KOPT-K1 (cell line): ENCODE measurements around the gene PHRF1.

Source experiments
- H3K27ac ChIP-seq: fragments of 200-600 bp; sonication (generic); 2 replicates; pipeline ENCODE4 v1.5.1; 2016; ENCODE audit warnings: antibody characterized with exemption, mild to moderate bottlenecking, low read depth, low read length; ENCODE audit not compliant: poor library complexity, severe bottlenecking
- H3K36me3 ChIP-seq: fragments of 200-600 bp; sonication (generic); 2 replicates; pipeline ENCODE4 v1.5.1; 2017; ENCODE audit warnings: antibody characterized with exemption, mild to moderate bottlenecking, low read length, moderate library complexity; ENCODE audit not compliant: insufficient read depth
- H3K9me3 ChIP-seq: fragments of 200-600 bp; sonication (generic); 2 replicates; pipeline ENCODE4 v1.5.1; 2017; ENCODE audit warnings: antibody characterized with exemption, low read length, mild to moderate bottlenecking; ENCODE audit not compliant: insufficient read depth, poor library complexity, severe bottlenecking

The PHRF1 gene

DNA sequence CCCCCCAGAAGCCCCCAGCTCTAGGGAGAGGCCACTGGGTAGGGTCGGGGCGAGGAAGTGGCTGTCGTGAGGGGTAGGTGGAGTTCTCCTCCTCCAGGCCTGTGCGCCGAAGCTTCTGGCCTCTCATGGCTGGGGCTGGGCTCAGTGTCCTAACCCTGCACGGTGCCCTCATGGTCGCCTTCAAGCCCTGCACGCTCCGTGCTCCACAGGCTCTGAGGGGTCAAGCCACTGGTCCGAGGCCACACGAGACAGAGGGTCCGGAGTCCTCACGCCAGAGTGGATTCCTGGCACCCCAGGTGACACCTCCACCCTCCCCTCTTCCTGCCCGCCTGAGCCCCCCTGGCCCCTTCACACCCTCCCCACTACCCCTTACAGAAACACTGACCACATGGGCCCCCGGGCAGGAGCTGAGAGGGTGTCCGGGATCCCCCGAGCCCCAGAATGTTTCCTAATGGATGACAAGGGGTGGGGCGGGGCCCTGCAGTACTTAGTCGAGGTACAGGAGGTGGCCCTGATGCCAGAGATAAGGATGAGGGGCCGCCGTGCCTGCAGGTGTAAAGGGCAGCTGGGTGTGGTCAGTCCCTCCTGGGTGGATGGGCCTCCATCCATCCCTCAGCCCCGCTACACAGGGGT is 49.5 kb downstream of the PHRF1 start:
- Histone ChIP-seq H3K36me3 (no peaks in the 10 kb centered on the region; the same call in 1 of the 2 replicates), H3K27ac (no peak overlapping the region), H3K9me3 (no peaks in the 10 kb centered on the region)

- H3K36me3 ChIP-seq, result no peaks in the 10 kb centered on the region; the same call in none of the 2 replicates
- H3K9me3 ChIP-seq, result no peaks in the 10 kb centered on the region
- H3K27ac ChIP-seq, result no peak within 1 kb of the TSS
Observed at GRCh38 chr11:626475-627307, 50.4 kb downstream of the PHRF1 start, which contains the start of gene SCT. Gene SCT, minus strand, starts transcription at chr11:627181. Its CDS starts 38 bp downstream, at chr11:627143.

GRCh38 chr11:627308-627576 is 51.0 kb downstream of the PHRF1 start:
- Histone ChIP-seq H3K36me3 (peaks cover 5% of the 10 kb centered on the region), H3K9me3 (no peaks in the 10 kb centered on the region), H3K27ac (no peak overlapping the region)

GRCh38 chr11:628056-628455 is 51.8 kb downstream of the PHRF1 start:
- H3K9me3 ChIP-seq, result no peaks in the 10 kb centered on the region
- H3K27ac ChIP-seq, result no peak overlapping the region
- H3K36me3 ChIP-seq, result peaks cover 5% of the 10 kb centered on the region; the same call in 1 of the 2 replicates

GRCh38 chr11:629237-629583 is 52.9 kb downstream of the PHRF1 start:
- Histone ChIP-seq H3K9me3 (no peaks in the 10 kb centered on the region), H3K27ac (no peak overlapping the region), H3K36me3 (peaks cover 5% of the 10 kb centered on the region; the same call in 1 of the 2 replicates)

DNA sequence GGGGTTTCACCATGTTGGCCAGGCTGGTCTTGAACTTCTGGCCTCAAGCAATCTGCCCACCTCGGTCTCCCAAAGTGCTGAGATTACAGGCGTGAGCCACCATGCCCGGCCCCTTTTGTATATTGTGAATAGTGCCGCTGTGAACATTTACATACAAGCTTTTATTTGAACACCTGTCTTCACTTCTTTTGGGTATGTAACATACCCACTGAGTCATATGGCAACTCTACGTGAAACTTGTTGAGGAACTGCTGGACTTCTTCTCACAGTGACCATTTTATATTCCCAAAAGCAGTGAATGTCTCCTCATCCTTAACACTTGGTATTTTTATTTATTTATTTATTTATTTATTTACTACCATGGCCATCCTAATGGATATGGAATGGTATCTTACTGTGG is 54.6 kb downstream of the PHRF1 start:
- Histone ChIP-seq H3K27ac (no peak overlapping the region), H3K9me3 (no peaks in the 10 kb centered on the region), H3K36me3 (peaks cover 5% of the 10 kb centered on the region; the same call in 1 of the 2 replicates)

DNA sequence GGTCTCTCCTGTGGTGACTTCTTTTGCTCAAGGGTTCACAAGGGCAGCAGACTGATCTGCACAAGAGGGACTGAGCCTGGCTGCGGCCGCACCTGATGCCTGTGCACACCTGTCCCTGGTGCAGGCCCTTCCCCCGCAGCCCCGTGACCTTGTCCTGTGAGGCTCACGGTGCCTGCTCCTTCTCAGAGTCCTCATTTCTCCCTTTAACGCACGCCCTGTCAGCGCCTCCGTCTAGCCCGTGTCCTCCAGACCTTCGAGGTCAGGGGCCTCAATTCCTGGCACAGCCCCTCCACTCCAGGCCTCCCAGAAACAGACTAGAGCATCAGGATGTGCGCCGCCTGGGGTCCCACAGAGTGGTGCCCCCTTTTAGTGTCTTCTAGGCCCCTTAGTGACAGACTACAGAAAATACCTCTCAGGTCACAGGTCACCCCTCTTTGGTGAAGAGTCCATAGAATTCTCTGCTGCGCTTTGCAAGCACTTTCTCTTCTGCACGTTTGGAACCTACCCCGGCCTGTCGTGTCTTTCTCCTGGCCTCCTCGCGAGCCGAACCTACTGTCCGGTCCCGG is 59.8 kb downstream of the PHRF1 start:
- H3K36me3 ChIP-seq, result peaks cover 14% of the 10 kb centered on the region
- no peaks in the 10 kb centered on the region for H3K9me3 ChIP-seq
- H3K27ac ChIP-seq, result no peak overlapping the region

DNA sequence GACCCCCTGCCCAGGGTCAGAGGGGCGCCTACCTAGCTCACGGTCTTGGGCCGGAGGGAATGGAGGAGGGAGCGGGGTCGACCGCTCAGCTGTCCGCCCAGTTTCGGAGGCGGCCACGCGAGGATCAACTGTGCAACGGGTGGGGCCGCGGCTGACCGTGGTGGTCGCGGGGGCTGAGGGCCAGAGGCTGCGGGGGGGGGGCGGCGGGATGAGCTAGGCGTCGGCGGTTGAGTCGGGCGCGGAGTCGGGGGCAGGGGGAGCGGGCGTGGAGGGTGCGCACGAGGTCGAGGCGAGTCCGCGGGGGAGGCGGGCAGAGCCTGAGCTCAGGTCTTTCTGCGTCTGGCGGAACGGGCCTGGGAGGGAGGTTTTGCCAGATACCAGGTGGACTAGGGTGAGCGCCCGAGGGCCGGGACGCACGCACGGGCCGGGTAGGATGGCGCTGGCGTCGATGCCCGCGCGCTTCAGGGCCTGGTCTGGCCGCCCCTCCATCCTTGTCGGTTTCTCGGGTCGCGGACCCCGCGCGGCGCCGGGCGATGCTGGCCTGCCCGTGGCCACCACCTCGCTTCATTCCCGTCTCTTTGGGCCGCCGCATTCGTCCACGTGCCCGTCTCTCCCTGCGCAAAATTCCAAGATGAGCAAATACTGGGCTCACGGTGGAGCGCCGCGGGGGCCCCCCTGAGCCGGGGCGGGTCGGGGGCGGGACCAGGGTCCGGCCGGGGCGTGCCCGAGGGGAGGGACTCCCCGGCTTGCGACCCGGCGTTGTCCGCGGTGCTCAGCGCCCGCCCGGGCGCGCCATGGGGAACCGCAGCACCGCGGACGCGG is 60.5 kb downstream of the PHRF1 start, which contains the start of gene DRD4:
DRD4 (plus strand) TSS at position 759 of the 822 bp plus-strand sequence; CDS start at position 795, 36 bp downstream.
- H3K9me3 ChIP-seq, result no peaks in the 10 kb centered on the region
- no peak within 1 kb of the TSS for H3K27ac ChIP-seq
- H3K36me3 ChIP-seq, result peaks cover 17% of the 10 kb centered on the region

DNA sequence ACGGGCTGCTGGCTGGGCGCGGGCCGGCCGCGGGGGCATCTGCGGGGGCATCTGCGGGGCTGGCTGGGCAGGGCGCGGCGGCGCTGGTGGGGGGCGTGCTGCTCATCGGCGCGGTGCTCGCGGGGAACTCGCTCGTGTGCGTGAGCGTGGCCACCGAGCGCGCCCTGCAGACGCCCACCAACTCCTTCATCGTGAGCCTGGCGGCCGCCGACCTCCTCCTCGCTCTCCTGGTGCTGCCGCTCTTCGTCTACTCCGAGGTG is 61.0 kb downstream of the PHRF1 start:
- H3K36me3 ChIP-seq, result peaks cover 18% of the 10 kb centered on the region; the same call in 1 of the 2 replicates
- H3K9me3 ChIP-seq, result no peaks in the 10 kb centered on the region
- no peak overlapping the region for H3K27ac ChIP-seq

DNA sequence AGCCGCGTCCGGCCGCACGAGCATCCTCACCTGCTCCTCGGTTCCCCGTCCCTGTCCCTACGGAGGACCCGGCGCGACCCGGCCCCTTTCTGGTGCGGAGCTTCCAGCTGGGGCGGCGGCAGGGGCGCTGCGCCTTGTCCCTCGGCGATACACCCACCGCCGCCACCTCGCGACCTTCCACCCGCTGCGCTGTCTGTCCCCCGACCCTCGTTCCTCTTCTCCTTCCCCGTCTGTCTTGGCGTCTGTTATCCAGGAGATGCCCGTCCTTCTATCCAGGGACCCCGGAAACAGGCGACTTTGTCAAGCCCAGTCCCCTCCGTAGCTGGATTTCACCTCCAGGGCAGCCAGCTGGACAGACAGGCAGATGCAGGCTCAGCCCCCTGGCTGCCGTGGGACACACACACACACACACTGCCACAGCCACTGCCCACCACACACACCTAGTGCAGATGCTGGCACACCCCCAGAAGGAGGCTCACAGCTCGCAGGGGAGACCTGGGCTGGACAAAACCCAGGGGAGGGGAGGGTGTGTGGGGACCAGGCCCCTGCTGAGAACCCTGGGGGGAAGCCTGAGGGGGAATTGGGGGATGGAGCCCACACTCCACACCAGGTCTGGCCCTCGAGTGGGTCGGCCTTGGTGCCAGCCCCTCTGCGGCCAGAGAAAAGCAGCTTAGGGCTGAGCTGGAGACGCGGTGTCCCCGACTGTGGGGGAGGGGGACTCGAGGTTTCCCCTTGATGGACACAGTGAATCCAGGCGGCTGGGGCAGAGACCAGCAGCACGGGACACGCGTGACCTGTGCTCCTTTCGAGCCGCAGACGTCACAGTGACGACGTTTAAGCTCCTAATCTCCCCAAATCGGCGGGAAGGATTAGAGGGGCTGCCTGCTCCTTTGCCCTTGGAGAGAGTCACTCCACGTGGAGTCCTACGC is 61.6 kb downstream of the PHRF1 start:
- peaks cover 21% of the 10 kb centered on the region; the same call in 1 of the 2 replicates for H3K36me3 ChIP-seq
- H3K27ac ChIP-seq, result no peak overlapping the region
- H3K9me3 ChIP-seq, result no peaks in the 10 kb centered on the region

DNA sequence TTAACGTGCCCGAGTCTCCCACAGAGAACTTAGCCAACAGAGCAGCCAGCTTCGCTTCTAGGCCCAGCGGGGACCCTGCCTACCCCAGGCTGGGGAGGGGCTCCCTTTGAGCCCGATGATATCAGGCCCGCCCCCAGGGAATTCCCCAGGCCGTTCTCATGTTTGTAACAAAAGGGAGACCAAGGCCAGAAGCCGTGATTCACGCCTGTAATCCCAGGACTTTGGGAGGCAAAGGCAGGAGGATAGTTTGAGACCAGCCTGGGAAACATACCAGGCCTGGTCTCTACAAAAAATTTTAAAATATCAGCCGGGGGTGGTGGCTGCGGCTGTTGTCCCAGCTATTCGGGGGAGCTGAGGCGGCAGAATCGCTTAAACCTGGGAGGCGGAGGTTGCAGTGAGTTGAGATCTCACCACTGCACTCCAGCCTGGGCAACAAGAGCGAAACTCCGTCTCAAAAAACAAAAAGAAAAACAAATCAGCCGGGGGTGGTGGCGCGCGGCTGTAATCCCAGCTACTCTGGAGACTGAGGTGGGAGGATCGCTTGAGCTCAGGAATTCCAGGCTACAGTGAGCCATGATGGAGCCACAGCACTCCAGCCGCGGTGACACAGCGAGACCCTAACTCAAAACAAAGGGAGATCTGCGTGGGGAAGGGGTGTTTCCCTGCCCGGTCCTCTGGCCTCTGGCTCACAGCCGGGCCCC is 62.5 kb downstream of the PHRF1 start:
- Histone ChIP-seq H3K36me3 (peaks cover 26% of the 10 kb centered on the region; the same call in 1 of the 2 replicates), H3K27ac (no peak overlapping the region), H3K9me3 (no peaks in the 10 kb centered on the region)

DNA sequence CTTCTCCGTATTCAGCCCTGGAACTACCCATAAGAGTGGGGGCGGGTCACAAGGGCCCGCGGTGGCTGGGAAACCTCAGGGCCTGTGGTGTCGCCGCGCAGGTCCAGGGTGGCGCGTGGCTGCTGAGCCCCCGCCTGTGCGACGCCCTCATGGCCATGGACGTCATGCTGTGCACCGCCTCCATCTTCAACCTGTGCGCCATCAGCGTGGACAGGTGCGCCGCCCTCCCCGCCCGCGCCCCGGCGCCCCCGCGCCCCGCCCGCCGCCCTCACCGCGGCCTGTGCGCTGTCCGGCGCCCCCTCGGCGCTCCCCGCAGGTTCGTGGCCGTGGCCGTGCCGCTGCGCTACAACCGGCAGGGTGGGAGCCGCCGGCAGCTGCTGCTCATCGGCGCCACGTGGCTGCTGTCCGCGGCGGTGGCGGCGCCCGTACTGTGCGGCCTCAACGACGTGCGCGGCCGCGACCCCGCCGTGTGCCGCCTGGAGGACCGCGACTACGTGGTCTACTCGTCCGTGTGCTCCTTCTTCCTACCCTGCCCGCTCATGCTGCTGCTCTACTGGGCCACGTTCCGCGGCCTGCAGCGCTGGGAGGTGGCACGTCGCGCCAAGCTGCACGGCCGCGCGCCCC is 63.2 kb downstream of the PHRF1 start:
- Histone ChIP-seq H3K36me3 (peaks cover 33% of the 10 kb centered on the region; the same call in 1 of the 2 replicates), H3K27ac (no peak overlapping the region), H3K9me3 (no peaks in the 10 kb centered on the region)

GRCh38 chr11:640021-640706 is 63.9 kb downstream of the PHRF1 start:
- H3K9me3 ChIP-seq, result no peaks in the 10 kb centered on the region
- peaks cover 36% of the 10 kb centered on the region; the same call in 1 of the 2 replicates for H3K36me3 ChIP-seq
- H3K27ac ChIP-seq, result no peak overlapping the region
